ENCODE measurements around the gene WDR82.

The WDR82 gene

DNA sequence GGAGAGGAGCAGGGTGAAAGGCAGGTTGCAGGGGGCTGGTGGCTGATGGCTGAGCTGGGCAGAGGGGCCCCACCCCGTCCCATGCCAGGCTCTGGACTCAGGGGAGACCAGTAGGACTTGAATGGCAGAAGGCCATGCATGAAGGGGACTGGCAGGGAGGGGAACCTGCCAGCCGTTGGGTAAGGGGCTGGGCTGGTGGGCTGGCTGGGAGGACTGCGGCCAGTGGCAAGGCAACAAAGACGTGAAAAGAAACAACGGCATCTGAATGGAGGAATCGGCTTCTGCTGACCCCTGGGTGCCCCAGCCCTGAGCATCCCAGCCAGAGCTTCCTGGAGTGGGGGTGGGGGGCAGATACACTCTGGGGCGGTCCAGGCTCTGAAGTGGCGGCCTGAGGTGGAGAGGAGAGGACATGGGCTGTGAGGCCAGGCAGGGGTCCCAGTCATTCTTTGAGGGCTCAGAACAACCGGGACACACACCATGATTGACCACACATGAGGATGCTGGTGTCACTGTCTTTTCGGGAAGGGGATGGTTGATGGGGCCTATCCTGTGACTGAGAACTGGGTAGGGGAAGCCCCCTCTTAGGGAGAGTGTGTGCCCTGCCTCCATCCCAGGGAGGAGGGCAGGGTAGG is 20.9 kb upstream of the WDR82 start:
- DNase-seq (ENCODE audit: extremely low read depth, low read depth) = no peak
- TF ChIP-seq, protein P1, sequence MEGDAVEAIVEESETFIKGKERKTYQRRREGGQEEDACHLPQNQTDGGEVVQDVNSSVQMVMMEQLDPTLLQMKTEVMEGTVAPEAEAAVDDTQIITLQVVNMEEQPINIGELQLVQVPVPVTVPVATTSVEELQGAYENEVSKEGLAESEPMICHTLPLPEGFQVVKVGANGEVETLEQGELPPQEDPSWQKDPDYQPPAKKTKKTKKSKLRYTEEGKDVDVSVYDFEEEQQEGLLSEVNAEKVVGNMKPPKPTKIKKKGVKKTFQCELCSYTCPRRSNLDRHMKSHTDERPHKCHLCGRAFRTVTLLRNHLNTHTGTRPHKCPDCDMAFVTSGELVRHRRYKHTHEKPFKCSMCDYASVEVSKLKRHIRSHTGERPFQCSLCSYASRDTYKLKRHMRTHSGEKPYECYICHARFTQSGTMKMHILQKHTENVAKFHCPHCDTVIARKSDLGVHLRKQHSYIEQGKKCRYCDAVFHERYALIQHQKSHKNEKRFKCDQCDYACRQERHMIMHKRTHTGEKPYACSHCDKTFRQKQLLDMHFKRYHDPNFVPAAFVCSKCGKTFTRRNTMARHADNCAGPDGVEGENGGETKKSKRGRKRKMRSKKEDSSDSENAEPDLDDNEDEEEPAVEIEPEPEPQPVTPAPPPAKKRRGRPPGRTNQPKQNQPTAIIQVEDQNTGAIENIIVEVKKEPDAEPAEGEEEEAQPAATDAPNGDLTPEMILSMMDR (IDR thresholded peaks at IDR 0.05; ENCODE audit: low read depth, low read length, missing control alignments) = no peak
- H3K4me3 ChIP-seq (replicated peaks; ENCODE audit: low read depth, low read length) = no peak overlapping the region

GRCh38 chr3:52298149-52299098 is 20.0 kb upstream of the WDR82 start:
- TF ChIP-seq, protein P1 (IDR thresholded peaks at IDR 0.05; ENCODE audit: low read depth, low read length, missing control alignments) = no peak
- no peak for DNase-seq (ENCODE audit: extremely low read depth, low read depth)
- no peak overlapping the region for H3K4me3 ChIP-seq (replicated peaks; ENCODE audit: low read depth, low read length)

GRCh38 chr3:52297242-52298148 is 19.0 kb upstream of the WDR82 start:
- no peak for DNase-seq (ENCODE audit: extremely low read depth, low read depth)
- H3K4me3 ChIP-seq (replicated peaks; ENCODE audit: low read depth, low read length) = no peak overlapping the region
- TF ChIP-seq, protein P1 (IDR thresholded peaks at IDR 0.05; ENCODE audit: low read depth, low read length, missing control alignments) = no peak

DNA sequence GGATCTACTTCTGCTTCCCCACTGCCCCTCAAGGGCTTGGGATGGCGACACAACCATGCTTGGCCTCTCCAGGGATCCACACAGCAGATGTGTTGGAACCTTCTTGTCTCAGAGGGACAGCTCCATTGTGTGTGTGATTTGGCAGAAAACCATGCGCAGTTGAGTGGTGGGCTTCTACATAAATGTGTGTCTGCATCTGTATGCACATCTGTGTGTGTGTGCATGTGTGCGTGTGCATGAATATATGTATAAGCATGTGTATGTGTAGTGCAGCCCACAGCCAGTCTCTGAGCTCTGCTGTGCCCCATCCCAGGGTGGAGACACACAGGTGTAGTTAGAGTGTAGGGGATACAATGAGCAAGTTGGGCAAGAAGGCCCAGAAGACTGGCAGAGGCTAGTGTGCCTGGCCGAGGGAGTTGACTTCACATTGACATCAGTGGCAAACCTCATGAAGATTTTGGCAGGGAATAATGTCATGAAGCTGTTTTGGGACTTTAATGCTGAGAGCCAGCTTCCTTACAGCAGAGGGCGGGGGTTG is 17.3 kb upstream of the WDR82 start:
- DNase-seq (ENCODE audit: extremely low read depth, low read depth) = no peak
- TF ChIP-seq, protein P1 (IDR thresholded peaks at IDR 0.05; ENCODE audit: low read depth, low read length, missing control alignments) = no peak
- no peak overlapping the region for H3K4me3 ChIP-seq (replicated peaks; ENCODE audit: low read depth, low read length)

DNA sequence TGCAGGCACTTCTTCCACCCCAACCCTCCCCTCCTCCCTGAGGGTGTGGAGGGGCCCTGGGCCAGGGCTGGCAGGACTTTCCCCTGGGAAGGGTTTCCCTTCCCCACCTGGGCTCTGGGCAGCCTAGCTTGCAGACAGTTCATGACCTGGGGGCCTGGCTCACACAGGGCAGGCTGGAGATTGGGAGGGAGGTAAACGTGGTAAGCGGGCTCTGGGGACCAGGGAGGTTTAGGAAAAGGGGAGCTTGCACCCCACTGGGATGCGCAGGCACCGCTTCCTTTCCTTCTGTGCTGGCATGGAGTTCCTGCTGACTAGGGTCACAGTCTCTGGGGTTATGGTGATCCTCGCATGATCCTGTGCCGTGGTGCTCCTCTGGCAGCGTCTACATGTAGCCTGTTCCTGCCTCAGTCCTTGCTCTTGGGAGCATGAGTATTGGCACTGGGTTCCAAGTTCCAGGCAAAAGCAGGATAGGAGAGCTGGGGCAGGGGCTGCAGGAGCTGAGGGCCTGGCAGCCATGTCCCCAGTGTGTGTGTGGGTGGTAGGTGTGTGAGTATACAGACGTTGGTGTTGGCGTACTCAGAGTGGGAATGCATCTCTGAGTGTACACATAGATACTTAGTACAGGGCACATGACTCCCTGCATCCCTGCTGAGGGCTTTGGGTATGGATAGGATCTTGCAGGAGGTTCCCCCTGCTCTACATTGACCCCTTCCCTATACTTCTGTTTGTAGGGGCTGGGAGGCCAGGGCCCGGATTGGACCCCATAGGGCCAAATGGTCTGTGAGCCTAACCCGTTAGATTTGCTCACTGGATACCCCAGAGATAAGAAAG is 16.1 kb upstream of the WDR82 start:
- TF ChIP-seq, protein P1 (IDR thresholded peaks at IDR 0.05; ENCODE audit: low read depth, low read length, missing control alignments) = no peak
- H3K4me3 ChIP-seq (replicated peaks; ENCODE audit: low read depth, low read length) = no peak overlapping the region
- no peak for DNase-seq (ENCODE audit: extremely low read depth, low read depth)

All from HFF-Myc (cell line).